NCI-H2107 (cell line): Measurements from ENCODE around the gene PTS.

Source experiments
- DNase-seq: peaks from one replicate; lab custom pipeline; 2025; lab: John Stamatoyannopoulos, UW

The PTS gene

DNA sequence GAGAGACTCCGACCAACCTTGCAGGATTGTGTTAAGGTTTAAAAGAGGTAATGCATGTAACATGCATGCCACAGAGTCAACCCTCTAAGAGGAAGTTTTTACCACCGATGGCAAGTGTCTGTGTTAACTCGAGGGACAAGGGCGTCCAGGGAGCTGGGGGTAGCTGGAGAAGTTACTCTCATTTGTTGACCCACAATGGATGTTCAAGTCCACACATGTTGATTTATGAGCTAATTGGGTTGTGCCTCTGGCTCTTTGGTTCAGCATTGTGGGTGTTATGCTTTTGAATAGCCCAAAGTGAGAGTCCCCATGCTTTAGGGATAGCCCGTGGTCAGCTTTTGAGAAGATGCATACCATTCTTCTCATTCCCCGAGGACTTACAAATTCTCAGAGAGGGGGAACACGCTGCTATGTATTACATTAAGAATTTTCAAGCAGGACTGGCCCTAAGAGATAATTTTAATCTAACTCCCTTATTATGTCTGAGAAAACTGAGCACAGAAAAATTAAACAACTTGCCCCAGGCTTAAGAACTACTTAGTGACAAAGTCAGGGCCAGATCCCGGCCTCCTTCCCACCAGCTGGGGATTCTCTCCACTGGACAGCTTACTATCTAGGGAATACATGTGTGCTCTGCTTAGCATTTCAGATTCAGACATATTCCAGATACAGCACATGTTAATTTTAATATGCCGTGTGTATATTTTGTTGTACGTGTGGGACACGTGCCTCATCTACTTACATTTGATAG lies 39.6 kb downstream of the PTS start:
- no peak for DNase-seq

DNA sequence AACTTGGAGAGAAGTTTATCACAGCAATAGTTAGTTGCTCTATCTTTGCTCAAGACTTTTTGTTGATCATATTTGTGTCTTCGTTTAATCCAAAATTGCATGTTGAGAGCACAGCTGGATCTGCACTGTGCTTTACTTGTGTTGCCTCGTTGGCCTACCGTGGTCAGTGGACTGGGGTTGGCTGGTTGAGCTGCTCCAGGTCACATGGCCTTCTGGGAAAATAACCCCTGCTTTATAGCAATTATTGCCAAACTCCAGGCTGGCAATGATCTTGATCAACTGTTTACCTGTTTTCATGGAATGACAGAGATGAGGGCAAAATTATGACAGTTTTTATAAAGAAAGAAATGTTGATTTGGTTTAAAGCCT lies 40.2 kb downstream of the PTS start:
- no peak for DNase-seq

DNA sequence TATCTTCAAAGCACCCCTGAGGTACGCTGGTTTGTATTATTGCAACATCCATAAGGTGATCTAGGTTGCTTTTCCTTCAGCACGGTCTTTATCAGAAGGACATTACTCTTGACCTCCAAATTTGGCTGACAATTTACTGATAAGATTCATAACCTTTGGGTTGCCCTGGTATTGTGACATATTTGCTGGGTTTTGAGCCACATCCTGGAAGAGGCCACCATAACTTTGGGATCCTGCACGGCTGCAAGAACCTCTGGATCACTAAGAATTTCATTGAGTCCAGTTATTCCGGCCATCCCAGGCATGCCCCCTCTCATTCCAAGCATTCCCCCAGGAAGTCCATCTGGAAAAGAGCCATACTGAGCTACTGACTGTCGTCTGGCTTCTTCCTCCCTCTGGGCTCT lies 41.0 kb downstream of the PTS start:
- DNase-seq: no peak

DNA sequence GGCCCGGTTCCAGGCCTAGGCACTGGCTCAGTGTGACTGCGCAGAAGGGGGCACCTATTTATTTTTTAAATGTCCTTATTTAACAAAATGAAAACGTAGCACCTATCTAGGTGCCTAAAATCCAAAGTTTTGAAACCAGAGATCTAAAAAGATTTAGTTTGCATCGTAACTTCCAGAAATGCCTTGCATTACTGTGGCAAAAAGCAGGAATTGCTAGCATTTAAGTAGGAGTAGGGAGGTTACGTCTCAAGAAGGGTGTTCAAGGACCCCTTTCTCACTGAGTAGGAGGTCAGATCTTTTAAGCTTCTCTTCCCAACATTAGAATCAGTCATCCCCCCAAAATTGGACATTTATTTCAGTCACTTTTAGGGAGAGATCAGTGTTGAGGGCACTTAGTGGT lies 42.2 kb downstream of the PTS start:
- no peak for DNase-seq

DNA sequence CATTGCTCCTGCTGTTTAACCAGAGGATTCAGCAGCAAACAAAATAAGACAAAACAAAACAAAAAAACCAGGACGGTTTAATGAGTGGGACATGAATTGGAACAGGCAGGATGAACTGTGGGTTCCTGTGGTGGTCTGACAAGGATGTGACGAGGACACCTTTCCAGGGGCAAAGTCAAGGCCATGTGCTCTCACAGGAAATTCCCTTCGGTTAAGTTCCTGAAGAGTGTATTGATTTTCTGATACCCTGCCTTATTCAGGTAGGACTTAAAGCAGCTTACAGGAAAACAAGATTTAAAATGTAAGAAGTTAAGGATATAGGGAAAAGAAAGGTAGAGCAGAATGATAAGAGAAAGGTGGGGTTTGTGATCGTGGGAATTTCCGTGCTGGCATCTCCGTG lies 42.9 kb downstream of the PTS start:
- DNase-seq: no peak

DNA sequence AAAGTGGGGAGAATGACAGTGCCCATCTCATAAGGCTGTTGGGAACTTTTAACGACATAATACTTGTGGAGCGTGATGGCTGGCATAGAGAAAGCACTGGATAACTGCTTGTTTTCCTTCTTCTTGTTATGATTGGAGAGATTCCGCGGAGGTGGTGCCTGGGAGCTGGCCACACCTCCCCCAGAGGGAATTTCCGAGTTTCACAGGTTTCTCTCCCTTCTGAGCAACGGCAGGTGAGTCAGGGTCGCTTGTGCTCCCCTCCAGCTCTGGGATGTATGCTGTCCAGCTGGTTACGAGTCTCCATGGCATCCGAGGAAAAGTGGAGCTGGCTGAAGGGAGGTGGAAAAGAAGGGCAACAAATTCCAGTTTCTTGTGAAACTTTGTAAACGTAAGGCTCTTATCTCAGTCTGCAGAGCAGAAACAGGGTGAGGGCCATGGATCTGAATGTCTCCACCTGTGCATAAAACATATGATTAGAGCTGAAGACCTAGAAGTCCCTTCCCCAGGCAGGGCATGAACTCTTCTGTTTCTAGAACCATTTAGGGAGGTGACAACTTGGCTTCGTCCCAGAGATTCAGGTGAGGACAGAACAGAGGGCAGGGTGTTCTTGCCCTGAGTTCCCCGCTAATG lies 44.4 kb downstream of the PTS start:
- DNase-seq: no peak

DNA sequence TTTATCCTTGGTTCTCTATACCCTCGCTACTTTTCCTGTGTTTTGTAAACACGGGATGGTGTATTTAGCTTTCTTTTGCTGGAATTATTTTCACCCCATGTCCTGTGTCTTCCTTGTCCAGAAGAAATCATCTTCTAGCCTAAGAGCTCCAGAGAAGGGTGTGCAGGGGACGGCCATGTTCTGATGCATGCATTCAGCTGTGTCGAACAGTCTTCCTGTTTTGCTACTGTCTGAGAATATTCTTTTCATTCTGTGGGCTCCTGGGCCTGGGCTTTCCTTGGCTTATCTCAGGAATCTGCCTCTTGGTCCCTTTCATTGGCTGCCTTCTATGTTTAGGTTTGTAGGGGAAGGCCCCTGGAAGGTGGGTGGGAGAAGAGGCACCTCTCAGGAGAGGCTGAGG lies 45.0 kb downstream of the PTS start:
- no peak for DNase-seq

DNA sequence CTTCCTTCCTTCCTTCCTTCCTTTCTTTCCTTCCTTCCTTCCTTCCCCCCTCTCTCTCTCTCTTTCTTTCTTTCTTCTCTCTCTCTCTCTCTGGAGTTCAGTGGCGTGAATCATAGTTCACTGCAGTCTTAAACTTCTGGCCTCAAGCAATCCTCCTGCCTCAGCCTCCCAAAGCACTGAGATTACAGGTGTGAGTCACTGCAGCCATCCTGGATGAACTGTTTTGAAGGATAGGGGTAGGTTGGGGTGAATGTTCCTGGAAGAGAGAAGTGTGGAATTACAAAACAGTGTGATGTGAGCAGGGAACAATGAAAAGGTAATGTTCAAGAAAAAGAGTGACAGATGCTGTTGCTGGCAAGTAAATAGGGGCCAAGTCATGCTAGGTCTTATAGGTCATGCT lies 46.8 kb downstream of the PTS start:
- DNase-seq: no peak

DNA sequence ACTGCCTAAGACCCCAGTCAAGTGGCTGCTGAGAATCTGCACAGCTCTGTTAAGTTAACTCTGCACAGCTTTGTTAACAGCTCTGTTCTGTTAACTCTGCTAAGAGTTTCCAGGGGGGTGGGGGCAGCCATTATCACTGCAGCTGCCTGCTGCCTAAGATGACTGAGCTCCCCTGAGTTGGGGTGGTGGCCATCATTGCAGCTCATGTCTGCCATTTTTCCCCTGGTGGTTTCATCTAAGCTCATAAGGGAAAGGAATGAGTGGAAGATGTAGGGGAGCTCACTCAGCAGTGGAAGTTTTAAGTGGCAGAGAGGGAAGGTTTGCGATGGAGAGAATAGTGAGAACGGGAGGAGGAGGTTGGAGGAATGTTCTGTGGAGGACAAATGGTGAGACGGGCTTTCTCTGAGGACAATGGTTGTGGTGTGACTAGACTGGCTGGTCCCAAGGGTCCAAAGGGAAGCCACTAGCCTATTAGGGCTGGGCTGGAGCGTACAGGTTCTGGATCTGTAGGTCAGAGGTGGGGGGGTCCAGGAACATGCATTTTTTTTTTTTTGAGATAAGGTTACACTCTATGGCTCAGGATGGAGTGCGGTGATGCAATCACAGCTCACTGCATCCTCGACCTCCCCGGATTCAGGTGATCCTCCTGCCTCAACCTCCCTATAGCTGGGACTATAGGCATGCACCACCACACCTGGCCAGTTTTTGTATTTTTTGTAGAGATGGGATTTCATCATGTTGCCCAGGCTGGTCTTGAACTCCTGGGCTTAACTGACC lies 48.0 kb downstream of the PTS start:
- DNase-seq: no peak

DNA sequence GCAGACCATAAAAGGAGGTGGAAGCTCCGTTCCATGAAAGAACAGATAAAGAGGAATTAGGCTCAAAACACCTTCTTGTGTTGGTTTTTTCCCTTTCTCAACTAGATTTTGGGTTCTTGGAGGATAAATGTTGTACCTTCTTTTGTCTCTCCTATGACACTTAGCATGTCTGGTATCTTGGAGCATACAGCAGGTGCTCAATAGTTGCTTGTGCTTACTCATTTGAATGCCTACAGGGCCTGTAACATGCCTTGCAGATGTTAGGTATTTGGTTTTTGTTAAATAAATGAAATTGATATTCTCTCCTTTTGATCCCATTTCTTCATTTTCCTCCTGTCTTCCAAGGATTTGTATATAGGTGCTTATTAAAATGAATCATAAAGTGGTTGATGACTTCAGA lies 50.8 kb downstream of the PTS start:
- no peak for DNase-seq

DNA sequence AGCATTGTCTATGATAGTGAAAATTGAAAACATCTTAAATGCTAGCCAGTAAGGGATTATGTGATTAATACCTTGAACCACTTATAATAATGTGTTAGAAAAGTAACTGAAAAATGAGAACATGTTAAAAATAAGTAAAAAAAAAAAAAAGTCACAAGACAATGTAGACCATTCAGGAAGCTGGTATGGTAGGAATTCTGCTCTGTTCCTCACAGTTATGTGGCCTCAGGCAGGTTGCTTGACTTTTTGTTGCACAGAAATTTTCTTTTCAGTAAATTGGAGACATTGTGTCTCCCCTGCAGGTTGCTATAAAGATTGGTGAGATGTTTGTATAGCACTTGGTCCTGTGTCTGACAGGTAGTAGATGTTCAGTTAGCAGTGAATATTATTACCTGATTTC lies 51.7 kb downstream of the PTS start:
- no peak for DNase-seq

DNA sequence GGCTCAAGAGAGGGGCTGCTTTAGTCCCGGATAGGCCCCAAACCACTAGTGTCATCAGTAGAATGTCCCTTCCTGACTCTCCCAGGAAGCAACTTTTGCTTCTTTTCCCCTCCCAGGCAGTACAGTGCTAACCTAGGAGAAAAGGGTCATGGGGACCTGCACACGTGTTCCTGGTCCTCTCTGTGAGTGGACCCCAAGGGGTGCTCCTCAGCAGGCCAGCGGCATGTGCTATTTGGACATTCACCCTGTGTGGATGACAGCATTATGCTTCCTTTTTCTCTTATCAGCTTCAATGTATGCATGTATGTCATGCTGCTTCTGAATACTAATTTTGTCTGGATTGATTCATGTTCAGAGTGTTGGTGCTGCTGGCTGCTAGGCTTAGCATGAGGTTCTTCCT lies 52.6 kb downstream of the PTS start:
- no peak for DNase-seq

DNA sequence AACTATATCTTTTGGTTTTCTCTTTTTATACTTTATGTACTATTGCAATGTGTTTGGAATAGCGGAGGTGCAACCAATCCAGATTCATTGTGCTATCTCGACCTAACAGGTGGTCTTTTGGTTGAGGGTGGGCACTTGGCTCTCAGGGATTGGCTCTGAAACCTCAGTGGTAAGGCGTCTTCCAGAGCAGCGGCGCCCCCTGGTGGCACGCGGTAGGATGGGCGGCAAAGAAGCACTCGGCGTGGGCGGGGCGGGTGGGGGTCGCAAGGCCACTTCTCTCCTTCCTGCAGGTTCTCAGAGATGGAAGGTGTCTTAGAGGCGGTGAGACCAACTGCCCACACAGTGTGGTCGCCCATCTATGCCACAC lies 53.7 kb downstream of the PTS start:
- no peak for DNase-seq

DNA sequence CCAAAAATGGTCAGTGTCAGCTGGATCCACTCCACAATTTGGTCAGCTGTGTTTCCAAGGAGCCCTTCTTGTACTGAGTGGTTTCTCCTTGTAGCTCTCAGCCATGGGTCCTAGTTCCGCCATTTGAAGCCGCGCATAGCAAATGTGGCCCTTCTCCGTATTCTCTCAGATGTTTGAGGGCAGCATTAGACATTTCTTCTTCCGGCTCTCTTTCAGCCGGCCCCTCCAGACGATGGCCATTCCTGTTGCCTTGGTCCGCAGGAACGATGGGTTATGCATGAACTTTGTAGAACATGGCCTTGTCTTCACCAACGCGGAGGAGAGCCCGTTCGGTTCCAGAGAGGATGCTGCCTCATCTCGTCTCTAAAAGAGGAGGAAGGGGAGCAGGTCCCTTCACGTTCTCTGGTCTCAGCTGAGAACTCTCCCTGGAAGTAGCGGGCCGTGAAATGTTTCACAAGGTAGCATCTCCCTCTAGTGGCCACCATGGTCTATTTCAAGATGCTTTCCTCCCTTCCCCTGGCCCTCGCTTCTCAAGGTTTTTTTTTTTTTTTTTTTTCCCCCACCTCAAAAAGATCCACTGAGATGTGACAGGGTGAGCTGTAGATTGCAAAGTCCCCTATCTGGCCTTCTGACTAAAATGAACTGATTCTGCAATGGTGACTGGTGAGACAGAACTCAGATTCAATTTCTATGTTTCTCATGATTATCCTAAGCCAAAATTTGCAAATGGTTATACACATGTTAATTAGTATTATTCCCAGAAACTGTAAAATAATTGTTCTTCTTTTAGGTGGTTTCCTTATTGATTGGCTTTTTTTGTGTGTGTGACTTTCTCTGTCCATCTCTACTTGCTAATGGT lies 54.3 kb downstream of the PTS start:
- DNase-seq: peak; percentile 42

DNA sequence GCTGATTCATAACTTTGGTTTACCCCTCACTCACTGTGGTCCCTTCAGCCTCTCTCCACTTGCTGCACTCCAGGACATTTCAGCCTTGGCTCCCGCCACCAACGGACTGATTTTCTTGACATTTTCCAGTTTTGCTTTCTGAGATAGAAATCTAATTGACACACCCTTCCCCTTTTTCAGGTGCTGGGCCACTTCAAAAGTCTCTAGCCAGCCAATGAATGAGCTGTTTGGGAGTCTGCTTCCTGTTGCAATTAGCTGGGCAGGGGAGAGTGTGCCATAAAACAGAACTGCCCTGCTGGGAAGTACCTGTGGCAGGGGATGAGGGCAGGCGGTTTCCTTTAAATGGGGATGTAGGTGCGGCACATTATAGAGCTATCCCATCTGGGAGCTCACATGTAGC lies 55.5 kb downstream of the PTS start:
- no peak for DNase-seq
